GM19023 (cell line): Measurements from ENCODE around the gene RTTN.
A peak's percentile ranks its signal among the peaks of the same experiment; 100 is the strongest.
"Not testable (repeated sequence)": the region's sequence is repeated elsewhere in the genome, so short reads cannot be mapped to it uniquely, and the experiment has no call there.

ENCODE experiments used
- ATAC-seq: cut with Tn5 transposase; IDR thresholded peaks from one replicate; pipeline ENCODE4 v1.9.1; 2021; ENCODE audit warnings: mild to moderate bottlenecking, moderate library complexity; ENCODE audit not compliant: unreplicated experiment

Gene RTTN, protein sequence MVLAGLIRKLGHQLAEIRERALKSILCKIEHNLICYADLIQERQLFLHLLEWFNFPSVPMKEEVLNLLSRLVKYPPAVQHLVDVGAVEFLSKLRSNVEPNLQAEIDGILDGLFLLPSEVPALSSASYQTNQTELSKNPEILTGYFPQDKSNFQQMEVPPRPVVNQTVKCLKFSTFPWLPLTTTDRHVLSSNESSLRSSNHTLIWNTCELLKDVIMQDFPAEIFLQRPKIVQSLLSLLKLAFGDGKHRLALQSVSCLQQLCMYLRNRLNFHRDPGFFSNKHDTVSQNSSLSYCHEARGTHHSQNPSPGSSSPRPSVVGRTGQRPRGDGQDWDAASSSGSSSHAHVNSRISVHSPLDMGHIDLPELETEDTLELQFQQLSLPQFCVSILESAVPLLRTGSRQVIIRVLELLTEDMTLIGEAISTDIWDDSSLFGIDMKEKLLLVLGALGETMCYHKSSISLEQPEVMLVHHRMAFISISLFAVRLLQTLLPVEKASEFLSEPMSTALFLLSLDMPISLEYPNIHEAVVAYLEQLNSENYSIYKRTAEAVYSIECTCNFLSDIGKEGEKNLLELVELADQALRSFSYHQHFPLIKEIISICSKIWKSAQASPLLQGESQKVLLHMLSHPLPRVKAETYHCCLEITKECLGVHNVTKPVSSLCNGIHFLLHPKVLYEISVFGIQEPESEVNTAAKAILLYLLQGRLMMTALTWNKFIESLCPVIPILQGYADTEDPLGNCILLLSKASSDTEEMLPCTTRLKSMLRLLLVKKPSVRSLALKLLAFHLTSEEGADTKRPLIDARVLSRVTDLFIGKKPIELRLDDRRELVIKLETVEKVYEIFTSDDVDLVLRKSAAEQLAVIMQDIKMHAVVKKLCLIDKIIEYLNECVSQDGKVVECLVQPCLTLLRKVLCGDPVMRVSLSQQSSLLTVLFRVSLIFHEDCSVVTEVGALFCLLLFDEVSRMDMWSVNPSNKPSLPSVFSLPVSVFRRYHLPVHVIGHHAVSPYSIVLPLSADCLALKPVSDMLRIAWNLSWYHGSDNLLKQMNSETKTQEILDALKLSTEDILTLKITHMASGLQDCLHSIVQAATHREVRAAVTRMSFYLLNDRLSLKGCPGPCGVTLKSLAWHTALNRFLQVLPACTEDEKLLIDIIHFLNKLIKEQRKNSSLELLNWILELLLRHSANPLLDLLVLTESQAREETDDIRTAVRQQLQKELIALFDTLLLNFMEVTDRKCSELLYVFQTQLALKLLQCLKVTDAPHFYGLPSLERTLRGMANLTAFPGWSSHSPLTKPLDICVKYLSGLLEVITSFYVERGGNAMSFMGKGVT (N-terminal part only)

DNA sequence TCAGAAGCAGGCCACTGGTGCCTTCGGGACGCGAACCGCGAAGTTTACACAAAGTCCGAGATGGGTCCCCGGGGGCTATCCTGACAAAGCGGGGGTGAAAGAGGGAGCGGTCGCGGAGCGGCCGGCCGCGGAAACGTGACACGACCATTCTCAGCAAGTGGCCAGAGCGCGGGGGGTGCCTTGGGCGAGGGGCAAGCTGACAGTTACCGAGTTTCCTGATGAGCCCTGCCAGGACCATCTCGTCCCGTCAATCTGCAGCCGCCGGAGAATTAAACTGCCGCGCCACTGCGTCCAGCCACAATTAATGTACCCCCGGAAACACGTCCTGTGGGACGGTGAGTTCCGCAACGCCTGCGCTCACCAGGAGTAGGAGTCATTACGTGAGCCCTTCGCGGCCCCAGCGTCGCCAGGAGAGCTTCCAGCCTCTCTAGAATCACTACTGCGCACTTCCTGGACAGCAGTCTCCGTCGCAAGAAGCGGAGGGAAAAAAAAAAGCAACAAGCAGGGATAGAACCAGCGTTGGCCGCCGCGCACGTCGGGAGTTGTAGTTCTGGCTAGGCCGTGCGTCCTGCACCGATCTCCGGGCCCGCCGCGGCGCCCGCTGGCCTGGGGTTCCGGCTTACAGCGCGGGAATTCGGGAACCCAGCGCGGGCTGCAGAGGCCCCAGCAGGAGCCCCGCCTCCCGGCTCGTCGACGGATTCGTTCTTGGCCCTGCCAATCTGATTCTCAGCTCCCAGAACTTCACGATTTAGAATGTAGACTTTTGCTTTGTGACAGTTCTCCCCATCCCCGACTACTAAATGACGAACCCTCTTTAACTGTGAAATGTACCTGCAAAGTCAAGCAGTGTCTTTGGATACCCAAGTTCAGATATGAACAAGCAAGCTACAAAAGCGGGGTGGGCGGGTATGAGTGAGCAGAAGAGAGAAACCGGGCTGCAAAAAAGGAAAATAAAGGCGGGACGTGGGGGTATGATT, at the start of gene RTTN:
Gene RTTN (minus strand): TSS at position 267 of the 977 bp plus-strand sequence. CDS start 29 bp downstream, at position 238.
- peak; percentile 96 for ATAC-seq

GRCh38 chr18:70250781-70251180, 45.3 kb upstream of the RTTN start:
- no peak for ATAC-seq

GRCh38 chr18:70249861-70250260, 44.4 kb upstream of the RTTN start:
- ATAC-seq, result not testable (repeated sequence)

DNA sequence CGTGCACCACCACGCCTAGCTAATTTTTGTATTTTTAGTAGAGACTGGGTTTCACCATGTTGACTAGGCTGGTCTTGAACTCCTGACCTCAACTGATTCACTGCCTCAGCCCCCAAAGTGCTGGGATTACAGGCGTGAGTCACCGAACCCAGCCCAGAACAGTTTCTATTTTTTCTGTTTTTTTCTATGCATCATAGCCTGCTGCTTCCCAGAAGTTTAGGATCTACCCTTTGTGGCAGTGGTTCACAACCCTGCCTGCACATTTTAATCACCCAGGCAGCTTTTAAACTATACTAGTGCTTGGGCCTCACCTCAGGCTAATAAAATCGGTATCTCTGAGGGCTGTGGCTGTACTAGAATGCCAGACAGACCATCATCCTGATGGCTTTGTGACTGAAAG, 43.6 kb upstream of the RTTN start:
- ATAC-seq, result no peak

DNA sequence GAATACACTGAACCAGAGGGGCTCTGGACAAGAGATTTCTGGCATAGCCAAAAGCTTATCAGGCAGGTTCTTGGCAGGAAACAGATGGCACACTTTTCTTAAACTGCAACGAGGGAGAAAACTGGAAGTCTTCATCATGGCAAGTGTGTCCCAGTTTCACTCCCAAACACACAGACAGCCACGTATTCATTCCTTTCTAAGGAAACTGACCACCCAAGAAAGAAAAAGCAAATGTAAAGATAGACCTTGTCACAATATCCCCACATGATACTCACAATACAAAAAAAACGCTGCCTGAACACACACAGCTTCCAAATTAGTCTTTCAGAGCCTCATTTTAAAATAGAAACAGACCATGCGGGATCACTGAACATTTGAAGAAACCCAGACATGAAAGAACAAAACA, 40.6 kb upstream of the RTTN start:
- ATAC-seq, result no peak

- no peak for ATAC-seq
Measured at GRCh38 chr18:70243131-70243929, 37.8 kb upstream of the RTTN start.

- not testable (repeated sequence) for ATAC-seq
Measured at GRCh38 chr18:70236921-70237320, 31.4 kb upstream of the RTTN start.

DNA sequence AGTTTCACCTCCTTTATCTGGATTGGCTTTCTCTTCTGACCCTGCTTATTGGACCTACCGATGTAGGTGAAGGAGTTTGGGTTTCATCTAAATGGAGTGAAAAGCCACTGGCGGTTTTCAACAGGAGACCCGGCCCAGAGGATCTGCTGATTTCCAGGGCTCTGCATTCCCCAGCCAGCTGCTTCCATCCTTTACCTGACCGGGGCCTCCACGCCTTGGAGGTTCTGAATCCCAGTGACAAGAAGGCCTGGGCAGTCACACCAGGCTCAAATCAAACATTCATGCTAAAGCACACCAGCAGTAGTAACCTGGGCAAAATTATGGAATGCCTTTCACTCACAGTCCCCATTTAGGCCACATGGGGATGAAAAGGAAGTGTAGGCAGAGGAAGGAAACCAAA, 30.0 kb upstream of the RTTN start:
- ATAC-seq, result no peak

GRCh38 chr18:70234667-70235459, 29.4 kb upstream of the RTTN start:
- ATAC-seq, result no peak

DNA sequence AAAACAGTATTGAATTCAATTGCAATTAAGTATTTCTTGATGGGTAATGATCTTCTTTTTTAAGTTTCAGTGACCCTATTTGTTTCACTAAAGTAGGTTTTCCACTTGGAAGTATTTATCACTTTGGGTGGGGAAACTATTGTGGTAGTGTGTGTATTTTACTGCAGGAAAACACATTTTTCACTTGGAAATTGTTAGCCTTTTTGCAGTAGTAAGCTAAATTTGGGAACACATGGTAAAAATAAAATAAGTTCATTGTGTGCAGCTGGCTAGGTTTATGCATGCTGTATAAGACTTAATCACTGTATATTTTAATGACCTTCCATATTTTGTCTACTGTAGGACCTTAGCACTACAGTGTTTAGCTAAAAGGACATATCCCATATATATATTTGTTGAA, 28.5 kb upstream of the RTTN start:
- no peak for ATAC-seq

GRCh38 chr18:70232261-70232660, 26.8 kb upstream of the RTTN start:
- no peak for ATAC-seq

GRCh38 chr18:70229639-70230038, 24.2 kb upstream of the RTTN start:
- ATAC-seq, result no peak

- ATAC-seq, result no peak
Measured at GRCh38 chr18:70228536-70228935, 23.0 kb upstream of the RTTN start.

DNA sequence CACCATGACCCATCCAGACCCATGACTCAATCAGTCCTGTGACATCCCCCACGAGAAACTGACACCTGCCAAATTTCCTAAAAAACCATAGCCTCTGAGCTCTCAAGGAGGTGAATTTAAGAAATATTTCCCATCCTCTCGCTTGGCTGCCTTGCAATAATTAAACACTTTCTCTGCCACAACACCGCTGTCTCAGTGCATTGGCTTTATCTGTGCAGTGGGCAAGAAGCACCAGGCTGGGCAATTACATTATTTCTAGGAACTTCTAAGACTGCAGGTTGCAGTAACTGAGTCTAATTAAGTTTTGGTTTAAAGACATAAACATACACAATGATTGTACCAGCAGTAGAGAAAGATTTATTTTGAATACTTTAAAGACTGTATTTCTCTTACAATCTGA, 22.0 kb upstream of the RTTN start:
- ATAC-seq, result no peak

DNA sequence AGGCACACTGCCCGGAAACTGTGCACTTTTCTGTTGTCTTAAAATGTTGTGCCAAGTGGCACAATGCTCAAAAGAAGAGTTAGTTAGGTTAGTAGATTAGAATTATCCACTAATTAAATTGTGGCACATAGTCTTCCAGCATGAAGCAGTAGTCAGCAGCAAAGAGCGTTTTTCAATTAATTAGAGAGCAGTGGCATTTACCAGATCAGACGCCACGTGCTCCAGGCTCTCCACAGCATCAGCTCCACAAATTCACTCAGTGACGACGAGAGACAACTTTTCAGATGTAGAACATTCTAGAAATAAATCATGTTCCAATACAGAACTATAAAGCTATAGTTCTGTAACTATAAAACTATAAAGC, 16.4 kb upstream of the RTTN start:
- no peak for ATAC-seq

- ATAC-seq, result no peak
Measured at GRCh38 chr18:70221156-70221914, 15.8 kb upstream of the RTTN start.

DNA sequence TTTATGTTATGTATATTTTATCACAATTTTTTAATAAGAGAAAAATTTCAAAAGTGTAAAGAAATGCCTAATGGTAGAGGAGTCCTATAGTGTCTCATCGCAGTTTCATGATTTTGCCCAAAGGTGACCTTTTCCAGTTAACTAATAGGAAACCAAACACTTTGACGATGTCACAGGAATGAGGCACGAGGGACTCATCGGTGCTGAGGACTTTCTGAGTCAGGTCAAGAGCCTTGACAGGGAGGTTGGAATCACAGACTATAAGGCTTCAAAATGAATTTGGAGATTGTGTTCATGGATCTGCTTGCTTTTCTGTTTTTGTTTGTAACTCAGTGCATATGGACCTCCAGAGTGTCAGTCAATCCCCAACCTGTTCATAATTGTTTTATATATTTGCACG, 15.1 kb upstream of the RTTN start:
- no peak for ATAC-seq

GRCh38 chr18:70219688-70220087, 14.2 kb upstream of the RTTN start:
- ATAC-seq, result no peak
